Activated T-helper 1 cell treated with Interleukin-2 at 50 U/mL for 16 hours (primary cell): ENCODE data around the gene MS4A18.
"Not testable (repeated sequence)": the region's sequence is repeated elsewhere in the genome, so short reads cannot be mapped to it uniquely, and the experiment has no call there.

ENCODE experiments used
- DNase-seq: peaks from one replicate; pipeline ENCODE4 v3.0.0-alpha.2; 2020; ENCODE audit warnings: low read depth

Gene MS4A18

GRCh38 chr11:60739114-60739513 lies 14.6 kb downstream of the MS4A18 start:
- DNase-seq: no peak

- DNase-seq: no peak
These were observed 16.1 kb downstream of the MS4A18 start for GRCh38 chr11:60740573-60740972.

- no peak for DNase-seq
These were observed 16.9 kb downstream of the MS4A18 start for GRCh38 chr11:60741421-60741820.

- no peak for DNase-seq
These were observed 18.5 kb downstream of the MS4A18 start for GRCh38 chr11:60743058-60743457.

- DNase-seq: no peak
These were observed 19.6 kb downstream of the MS4A18 start for GRCh38 chr11:60744114-60744513.

- DNase-seq: no peak
These were observed 22.9 kb downstream of the MS4A18 start for GRCh38 chr11:60747359-60747873.

GRCh38 chr11:60748225-60748624 lies 23.7 kb downstream of the MS4A18 start:
- DNase-seq: no peak

- DNase-seq: no peak
These were observed 24.3 kb downstream of the MS4A18 start for GRCh38 chr11:60748821-60749220.

DNA sequence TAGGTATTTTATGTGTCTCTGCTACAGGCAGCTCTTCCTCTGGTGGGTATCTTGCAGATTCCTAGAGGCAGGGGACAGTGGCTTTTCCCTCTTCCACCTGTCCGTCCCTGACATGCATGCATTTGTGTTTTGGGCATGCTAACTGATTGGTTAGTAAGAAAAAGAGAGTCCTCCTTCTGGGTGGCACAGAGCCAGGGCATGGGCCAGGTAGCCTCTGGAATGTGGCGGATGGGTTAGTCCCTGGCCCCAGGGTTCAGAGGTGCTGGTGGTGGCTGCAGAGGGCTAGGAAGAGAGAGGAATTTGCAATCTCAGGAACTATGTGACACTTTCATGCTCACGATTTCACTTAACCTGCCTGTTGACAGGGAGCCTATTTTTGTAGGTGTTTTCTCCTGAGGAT lies 26.4 kb downstream of the MS4A18 start:
- DNase-seq: no peak

DNA sequence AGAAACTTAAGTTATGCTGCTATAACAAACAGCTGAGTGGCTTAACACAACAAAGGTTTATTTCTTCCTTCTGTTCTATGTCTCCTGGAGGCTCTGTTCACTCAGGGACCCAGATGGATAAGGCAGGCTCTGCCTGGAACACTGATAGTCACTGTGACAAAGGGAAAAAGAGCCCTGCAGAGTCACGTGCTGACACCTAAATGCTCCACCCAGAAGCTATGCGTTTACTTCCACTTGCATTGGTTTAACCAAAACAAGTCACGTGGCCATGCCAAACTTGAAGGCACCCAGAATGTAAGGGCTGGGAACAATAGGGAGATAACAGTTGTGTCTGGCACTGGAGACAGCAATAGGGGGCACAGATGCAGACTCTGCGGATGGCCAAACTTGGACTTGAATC lies 28.8 kb downstream of the MS4A18 start:
- DNase-seq: no peak

DNA sequence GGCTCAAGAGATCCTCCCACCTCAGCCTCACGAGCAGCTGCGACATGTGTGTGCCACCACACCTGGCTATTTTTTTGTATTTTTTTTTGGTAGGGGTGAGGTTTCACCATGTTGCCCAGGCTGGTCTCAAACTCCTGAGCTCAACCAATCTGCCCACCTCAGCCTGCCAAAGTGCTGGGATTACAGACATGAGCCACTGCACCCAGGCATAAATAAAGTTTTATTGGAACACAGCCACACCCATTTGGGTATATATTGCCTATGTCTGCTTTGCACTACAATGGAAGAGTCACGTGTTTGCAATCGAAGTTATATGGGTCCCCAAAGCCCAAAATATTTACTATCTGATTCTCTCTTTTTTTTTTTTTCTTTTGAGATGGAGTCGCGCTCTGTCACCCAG lies 30.4 kb downstream of the MS4A18 start:
- DNase-seq: no peak

DNA sequence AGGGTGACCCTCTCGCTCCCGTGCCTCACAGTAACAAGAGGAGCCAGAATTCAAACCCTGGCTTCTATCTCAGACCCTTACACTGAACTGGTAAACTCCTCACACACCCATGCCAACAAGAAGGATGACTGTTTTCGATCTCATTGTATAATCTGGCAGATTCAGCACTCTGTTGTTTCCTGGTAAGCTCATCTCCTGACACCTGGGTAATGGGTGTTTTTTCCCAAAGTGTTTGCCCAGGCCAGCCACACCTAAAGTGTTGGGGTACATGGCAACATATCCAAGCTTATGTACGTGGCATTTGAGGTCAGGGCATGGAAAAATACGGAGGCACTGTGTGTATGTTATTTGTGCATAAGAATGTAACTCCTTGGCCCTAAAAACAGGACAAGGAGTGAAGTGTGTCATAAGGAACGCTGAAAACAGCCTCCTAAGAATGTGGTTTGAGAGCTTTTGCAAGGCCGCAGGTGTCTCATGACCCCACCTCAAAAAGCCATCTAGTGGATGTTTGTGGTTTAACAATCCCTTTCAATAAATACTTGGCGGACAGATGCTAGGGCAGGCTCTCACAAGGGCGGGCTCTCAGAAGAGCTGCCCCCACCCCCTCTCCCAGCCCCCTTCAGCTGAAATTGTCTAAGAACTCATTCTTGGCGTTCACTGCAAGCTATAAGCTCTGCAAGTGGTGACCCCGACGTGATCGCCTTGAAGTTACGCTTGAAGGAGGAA lies 31.9 kb downstream of the MS4A18 start, which contains the start of gene MS4A15:
Gene MS4A15 (plus strand): TSS at position 561 of the 726 bp plus-strand sequence. CDS start 6,867 bp downstream, outside the sequence.
- DNase-seq: no peak

DNA sequence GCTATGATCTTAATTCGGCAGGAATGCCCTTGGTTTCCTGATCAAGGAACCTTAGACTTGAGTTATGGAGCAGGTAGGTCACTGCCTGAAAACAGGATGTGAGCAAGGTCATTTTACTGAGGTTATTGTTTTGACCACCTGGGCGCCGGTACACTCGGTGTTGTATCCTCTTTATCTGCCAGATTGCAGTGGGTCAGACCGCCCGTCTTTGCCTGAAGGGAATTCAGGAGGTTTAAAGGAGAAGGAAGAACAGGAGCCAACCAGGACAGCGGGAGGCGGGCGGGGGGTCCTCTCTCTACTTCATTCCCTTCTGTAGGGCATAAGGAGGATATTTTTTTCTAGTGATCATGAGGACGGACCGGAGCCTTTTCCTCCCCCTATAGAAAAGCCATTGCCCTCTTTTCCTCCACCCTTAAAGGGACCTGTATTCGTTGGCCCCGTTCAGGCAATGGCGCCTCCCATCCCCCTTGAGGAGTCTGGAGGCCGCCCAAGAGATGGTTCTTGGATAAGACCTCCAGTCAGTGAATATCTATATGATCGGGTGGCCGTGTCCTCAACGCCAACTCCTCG lies 32.8 kb downstream of the MS4A18 start:
- no peak for DNase-seq

GRCh38 chr11:60758671-60759070 lies 34.2 kb downstream of the MS4A18 start:
- not testable (repeated sequence) for DNase-seq

DNA sequence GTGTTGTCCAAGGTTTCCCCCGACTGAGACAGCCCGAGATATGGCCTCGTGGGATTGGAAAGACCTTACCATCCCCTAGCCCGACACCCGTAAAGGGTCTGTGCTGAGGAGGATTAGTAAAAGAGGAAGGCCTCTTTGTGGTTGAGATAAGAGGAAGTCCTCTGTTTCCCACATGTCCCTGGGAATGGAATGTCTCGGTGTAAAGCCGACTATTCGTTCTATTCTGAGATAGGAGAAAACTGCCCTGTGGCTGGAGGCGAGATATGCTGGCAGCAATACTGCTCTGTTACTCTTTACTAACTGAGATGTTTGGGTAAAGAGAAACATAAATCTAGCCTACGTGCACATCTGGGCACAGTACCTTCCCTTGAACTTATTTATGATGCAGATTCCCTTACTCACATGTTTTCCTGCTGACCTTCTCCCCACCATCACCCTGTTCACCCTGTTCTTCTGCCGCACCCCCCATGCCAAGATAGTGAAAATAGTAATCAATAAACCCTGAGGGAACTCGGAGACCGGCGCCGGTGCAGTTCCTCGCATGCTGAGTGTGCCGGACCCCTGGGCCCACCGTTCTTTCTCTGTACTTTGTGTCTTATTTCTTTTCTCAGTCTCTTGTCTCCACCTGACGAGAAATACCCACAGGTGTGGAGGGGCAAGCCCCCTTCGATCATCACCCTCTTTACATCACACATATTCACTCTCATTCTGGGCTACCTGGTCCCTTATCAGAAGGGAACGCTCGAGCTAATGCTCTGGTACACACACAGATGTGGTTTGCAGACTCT lies 35.1 kb downstream of the MS4A18 start:
- DNase-seq: not testable (repeated sequence)

DNA sequence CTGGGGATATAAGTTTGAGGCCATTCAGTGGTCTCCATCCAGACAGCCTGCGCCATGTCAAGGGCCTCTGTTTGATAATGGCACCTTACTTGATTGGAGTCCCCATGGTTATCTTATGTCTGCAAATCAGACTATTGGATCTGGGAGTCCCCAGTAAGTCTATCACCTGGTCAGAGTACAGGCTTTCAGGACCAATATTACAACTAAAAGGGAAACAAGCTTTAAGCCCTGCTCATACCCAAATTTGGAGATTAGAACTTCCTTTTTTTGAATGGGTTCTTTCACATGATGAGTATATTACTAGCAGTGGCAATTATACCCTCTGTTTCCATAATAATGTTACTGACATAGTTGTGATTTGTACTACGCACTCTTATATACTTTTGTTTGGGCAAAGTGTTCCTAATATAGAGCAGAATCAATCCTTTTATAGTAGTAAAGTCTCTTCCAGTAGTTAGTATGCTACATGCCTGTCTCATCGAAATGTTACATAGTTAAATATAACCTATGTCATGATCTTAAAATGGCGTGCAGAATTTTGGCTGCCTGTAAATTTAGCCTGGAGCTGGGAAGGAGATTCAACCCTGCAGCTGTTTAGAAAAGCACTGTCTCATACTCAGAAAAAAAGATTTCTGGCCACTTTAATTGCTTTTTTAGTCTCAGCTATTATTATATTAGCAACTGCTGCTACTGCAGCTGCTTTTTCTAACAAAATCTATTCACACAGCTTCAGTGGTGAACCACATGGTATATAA lies 37.1 kb downstream of the MS4A18 start:
- DNase-seq: no peak

GRCh38 chr11:60762851-60763691 lies 38.6 kb downstream of the MS4A18 start:
- DNase-seq: no peak

DNA sequence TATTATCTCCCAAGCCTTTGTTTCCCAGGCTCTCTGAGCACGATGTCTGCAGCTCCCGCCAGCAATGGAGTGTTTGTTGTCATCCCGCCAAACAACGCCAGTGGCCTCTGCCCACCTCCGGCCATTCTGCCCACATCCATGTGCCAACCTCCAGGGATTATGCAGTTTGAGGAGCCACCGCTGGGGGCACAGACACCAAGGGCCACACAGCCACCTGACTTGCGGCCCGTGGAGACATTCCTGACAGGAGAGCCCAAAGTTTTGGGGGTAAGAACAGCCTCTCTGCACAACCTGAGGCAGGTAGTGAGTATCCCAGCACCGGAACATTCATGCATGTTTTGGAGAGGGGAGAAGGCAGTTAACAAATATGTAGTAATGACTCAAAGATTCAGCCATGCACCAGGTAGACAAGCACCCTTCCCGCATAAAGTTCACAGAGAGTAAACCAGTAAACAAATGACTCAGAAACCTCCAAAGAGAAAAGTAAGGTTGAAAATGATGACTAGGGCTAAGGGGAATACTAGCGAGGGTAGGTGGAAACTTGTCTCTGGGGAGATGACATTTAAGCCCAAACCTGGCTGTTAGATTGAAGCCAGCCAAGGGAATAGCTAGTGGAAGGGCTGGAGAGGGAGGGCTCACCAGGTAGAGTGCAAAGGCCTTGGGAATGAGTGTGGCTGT lies 39.3 kb downstream of the MS4A18 start:
- no peak for DNase-seq

DNA sequence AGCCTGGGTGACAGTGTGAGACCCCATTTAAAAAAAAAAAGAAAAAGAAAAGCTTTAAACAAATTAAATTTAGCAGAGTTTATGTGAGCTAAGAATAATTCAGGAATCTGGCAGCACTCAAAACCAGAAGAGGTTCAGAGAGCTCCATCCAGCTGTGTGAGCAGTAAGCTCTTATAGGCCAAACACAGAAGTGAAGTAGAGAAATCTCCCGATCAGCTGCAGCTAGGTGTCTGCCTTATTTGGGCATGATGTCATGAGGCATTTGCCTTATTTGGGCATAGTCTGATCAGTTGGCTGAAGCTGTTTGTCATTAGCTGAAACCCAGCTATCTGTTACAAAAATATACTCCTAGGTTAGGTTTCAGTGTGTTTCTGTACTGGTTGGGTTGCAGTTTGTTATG lies 40.4 kb downstream of the MS4A18 start:
- no peak for DNase-seq

DNA sequence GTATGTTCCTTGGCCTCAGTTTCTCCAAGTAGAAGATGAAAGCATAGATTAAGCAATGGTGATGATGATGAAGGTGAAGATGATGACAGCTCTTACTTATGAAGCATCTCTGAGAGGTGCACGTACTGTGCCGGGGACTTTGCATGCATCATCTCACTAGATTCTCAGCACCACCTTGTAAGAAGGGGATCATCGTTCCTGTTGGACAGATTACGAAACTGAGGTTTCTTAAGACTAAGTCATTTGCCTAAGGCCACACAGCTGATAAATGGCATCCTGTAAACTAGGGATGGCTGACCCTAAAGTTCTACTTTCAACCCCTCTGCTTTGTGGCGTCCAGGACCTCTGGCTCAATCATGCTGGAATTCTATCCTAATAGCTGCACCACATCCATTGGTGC lies 40.8 kb downstream of the MS4A18 start:
- no peak for DNase-seq

- no peak for DNase-seq
These were observed 42.0 kb downstream of the MS4A18 start for GRCh38 chr11:60766547-60766946.
